Measurements from ENCODE around the gene ASB11. TPM values are rescaled to one million over a fixed set of nuclear protein-coding genes. Genes with fewer than 3 reads are reported as not detected.
"Not testable (repeated sequence)": the region's sequence is repeated elsewhere in the genome, so short reads cannot be mapped to it uniquely, and the experiment has no call there.

Gene ASB11
- total RNA-seq, 4 donors from 2014 or later, result 0.55 to 1.8 (median 1.7) TPM; not detected in 1

- no peak for DNase-seq (ENCODE audit: low spot score in 2 of 2)
- TF ChIP-seq, protein P1, sequence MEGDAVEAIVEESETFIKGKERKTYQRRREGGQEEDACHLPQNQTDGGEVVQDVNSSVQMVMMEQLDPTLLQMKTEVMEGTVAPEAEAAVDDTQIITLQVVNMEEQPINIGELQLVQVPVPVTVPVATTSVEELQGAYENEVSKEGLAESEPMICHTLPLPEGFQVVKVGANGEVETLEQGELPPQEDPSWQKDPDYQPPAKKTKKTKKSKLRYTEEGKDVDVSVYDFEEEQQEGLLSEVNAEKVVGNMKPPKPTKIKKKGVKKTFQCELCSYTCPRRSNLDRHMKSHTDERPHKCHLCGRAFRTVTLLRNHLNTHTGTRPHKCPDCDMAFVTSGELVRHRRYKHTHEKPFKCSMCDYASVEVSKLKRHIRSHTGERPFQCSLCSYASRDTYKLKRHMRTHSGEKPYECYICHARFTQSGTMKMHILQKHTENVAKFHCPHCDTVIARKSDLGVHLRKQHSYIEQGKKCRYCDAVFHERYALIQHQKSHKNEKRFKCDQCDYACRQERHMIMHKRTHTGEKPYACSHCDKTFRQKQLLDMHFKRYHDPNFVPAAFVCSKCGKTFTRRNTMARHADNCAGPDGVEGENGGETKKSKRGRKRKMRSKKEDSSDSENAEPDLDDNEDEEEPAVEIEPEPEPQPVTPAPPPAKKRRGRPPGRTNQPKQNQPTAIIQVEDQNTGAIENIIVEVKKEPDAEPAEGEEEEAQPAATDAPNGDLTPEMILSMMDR (IDR thresholded peaks at IDR 0.05), result no peak
- TF ChIP-seq POLR2A (IDR thresholded peaks at IDR 0.05), result no peak
- 81 to 97% methylated on average over 3 of the region's 3 CpGs for WGBS, 2 donors
- no peak overlapping the region for H3K4me3 ChIP-seq (ENCODE audit: low read depth, poor library complexity, severe bottlenecking)
- intact Hi-C loops (cut with DNase I; ENCODE audit: low total_unique reads), result no loop called here
Measured at GRCh38 chrX:15292861-15293260, 22.6 kb downstream of the ASB11 start.

GRCh38 chrX:15277604-15278003 is 37.8 kb downstream of the ASB11 start:
- intact Hi-C loops (cut with DNase I; ENCODE audit: low total_unique reads), result no loop called here
- 33 to 52% methylated on average over 1 of the region's 1 CpG for WGBS, 2 donors
- no peak overlapping the region for H3K4me3 ChIP-seq (ENCODE audit: low read depth, poor library complexity, severe bottlenecking)
- no peak for TF ChIP-seq POLR2A (IDR thresholded peaks at IDR 0.05)
- TF ChIP-seq, protein P1 (IDR thresholded peaks at IDR 0.05), result no peak
- DNase-seq (ENCODE audit: low spot score in 2 of 2), result no peak

DNA sequence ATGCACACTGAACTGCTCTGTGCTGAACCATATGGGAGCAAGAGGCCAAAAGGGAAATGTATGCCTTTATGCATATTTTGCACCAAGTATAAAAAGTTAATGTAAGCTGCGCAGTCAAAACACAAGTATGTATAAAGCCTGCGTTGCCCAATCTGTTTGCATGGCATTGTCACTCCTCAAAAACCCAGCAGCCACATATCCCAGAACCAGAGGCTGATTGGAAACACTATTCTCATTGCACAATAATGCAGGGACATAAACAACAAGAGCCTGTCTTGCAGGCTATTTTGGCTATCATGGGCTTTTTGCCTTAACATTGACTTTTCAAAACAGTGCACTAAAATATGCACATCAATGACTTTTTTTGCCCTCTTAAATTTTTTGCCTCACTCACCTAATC is 40.5 kb downstream of the ASB11 start:
- TF ChIP-seq, protein P1 (IDR thresholded peaks at IDR 0.05), result no peak
- TF ChIP-seq POLR2A (IDR thresholded peaks at IDR 0.05), result no peak
- DNase-seq (ENCODE audit: low spot score in 2 of 2), result no peak
- intact Hi-C loops (cut with DNase I; ENCODE audit: low total_unique reads), result no loop called here
- WGBS, 2 donors, result 80 to 83% methylated on average over 2 of the region's 2 CpGs
- no peak overlapping the region for H3K4me3 ChIP-seq (ENCODE audit: low read depth, poor library complexity, severe bottlenecking)

- H3K4me3 ChIP-seq (ENCODE audit: low read depth, poor library complexity, severe bottlenecking); DNase-seq (ENCODE audit: low spot score in 2 of 2); intact Hi-C loops (cut with DNase I; ENCODE audit: low total_unique reads): not testable (repeated sequence)
- 81 to 83% methylated on average over 4 to 10 of the region's 10 CpGs for WGBS, 2 donors
Measured at GRCh38 chrX:15273275-15273674, 42.2 kb downstream of the ASB11 start.

GRCh38 chrX:15271757-15272156 is 43.7 kb downstream of the ASB11 start:
- no peak for DNase-seq (ENCODE audit: low spot score in 2 of 2)
- TF ChIP-seq, protein P1 (IDR thresholded peaks at IDR 0.05), result no peak
- TF ChIP-seq POLR2A (IDR thresholded peaks at IDR 0.05), result no peak
- WGBS, 2 donors, result 86 to 87% methylated on average over 1 of the region's 1 CpG
- H3K4me3 ChIP-seq (ENCODE audit: low read depth, poor library complexity, severe bottlenecking), result no peak overlapping the region
- intact Hi-C loops (cut with DNase I; ENCODE audit: low total_unique reads), result no loop called here

GRCh38 chrX:15269618-15270521 is 45.6 kb downstream of the ASB11 start, which contains the start of gene ASB9:
ASB9 (minus strand) TSS chrX:15270083; CDS start chrX:15269874, 209 bp downstream.
- no peak within 1 kb of the TSS for H3K4me3 ChIP-seq (ENCODE audit: low read depth, poor library complexity, severe bottlenecking)
- DNase-seq (ENCODE audit: low spot score in 2 of 2), result peak in 1 of 2 donors; percentile 19

More at GRCh38 chrX:15269618-15270521, 45.6 kb downstream of the ASB11 start, which contains the start of gene ASB9:
- intact Hi-C loops (cut with DNase I; ENCODE audit: low total_unique reads), result no loop called here
- 9 to 32% methylated on average over 14 to 15 of the region's 15 CpGs for WGBS, 2 donors
- TF ChIP-seq, protein P1 (IDR thresholded peaks at IDR 0.05), result no peak
- no peak for TF ChIP-seq POLR2A (IDR thresholded peaks at IDR 0.05)

Data from lower leg skin (tissue), 4 donors.